Mucosa of descending colon (tissue), 3 donors: Measurements from ENCODE around the gene MYL3. TPM values are rescaled to one million over a fixed set of nuclear protein-coding genes. Genes with fewer than 3 reads are reported as not detected.

Experiments used
- ATAC-seq: fragments of 200-7000 bp; cut with Tn5 transposase; one replicate; pipeline ENCODE4 v1.9.1; 2020; ENCODE audit warnings: mild to moderate bottlenecking, moderate library complexity
- DNase-seq, 3 donors: peaks; one replicate each; pipeline ENCODE4 v3.0.0-alpha.2; 2020
- H3K36me3 ChIP-seq: fragments of 200-600 bp; one replicate; pipeline ENCODE4 v1.8.0; 2021; ENCODE audit warnings: low read depth, mild to moderate bottlenecking
- H3K4me1 ChIP-seq: fragments of 200-600 bp; one replicate; pipeline ENCODE4 v1.8.0; 2021; ENCODE audit warnings: low read depth, mild to moderate bottlenecking
- H3K4me3 ChIP-seq: fragments of 200-600 bp; one replicate; pipeline ENCODE4 v1.8.0; 2021; ENCODE audit warnings: mild to moderate bottlenecking
- H3K9me3 ChIP-seq: fragments of 200-600 bp; one replicate; pipeline ENCODE4 v1.8.0; 2021; ENCODE audit warnings: mild to moderate bottlenecking
- CTCF ChIP-seq: fragments of 200-600 bp; IDR thresholded peaks from one replicate; pipeline ENCODE4 v1.8.0; 2022; ENCODE audit warnings: antibody characterized with exemption, mild to moderate bottlenecking
- intact Hi-C, 2 donors: fragments of 100-400 bp; cut with DNase I in 1 of 2; cut with micrococcal nuclease in 1 of 2; formaldehyde crosslinking; loops; one replicate each; pipeline versions ENCODE4 v1.11.0 to v1.11.1; 2022; cut with DNase I, micrococcal nuclease
- total RNA-seq, 3 donors: library from RNA; stranded (reverse); fragmentation: NEBNext Ultra II Directional in 2 of 3; extraction: Animal tissue kit (Norgen Biotek cat#: 25700) in 2 of 3; gene quantifications; one replicate each; pipeline versions ENCODE4 v1.2.1 to v1.2.4, GENCODE V29; 2021 to 2023
- donor health status: DM: no; HTN: no; CAD: no; lungs with moderate emphysema.
- donor health status: DM: no; HTN: no; CAD: no.
- donor health status: DM: no; HTN: yes; CAD: no.

The MYL3 gene
- total RNA-seq, 3 donors from 2014 or later = 0.32 to 3.1 (median 1.2) TPM

GRCh38 chr3:46881596-46882376 lies 18.5 kb upstream of the MYL3 start:
- H3K4me1 ChIP-seq = peaks cover 5% of the 10 kb centered on the region
- DNase-seq (peak in 1 of 3 donors; percentile 17), ATAC-seq (peak; percentile 25)
- peak overlapping the region; percentile 11 for H3K4me3 ChIP-seq
- intact Hi-C loops = no loop called here
- H3K9me3 ChIP-seq = no peaks in the 10 kb centered on the region
- no peaks in the 10 kb centered on the region for H3K36me3 ChIP-seq
- TF ChIP-seq CTCF = no peak

- Histone ChIP-seq H3K9me3 (no peaks in the 10 kb centered on the region), H3K36me3 (no peaks in the 10 kb centered on the region), H3K4me1 (peaks cover 5% of the 10 kb centered on the region), H3K4me3 (no peak overlapping the region)
- intact Hi-C loops = no loop called here
- DNase-seq = no peak
- no peak for TF ChIP-seq CTCF
- no peak for ATAC-seq
Measured at GRCh38 chr3:46880884-46881595, 17.8 kb upstream of the MYL3 start.

GRCh38 chr3:46878781-46879436 lies 15.7 kb upstream of the MYL3 start:
- Histone ChIP-seq H3K4me3 (no peak overlapping the region), H3K36me3 (no peaks in the 10 kb centered on the region), H3K4me1 (peaks cover 5% of the 10 kb centered on the region), H3K9me3 (no peaks in the 10 kb centered on the region)
- no peak for DNase-seq
- no peak for TF ChIP-seq CTCF
- no peak for ATAC-seq
- intact Hi-C loops = no loop called here

GRCh38 chr3:46877406-46878125 lies 14.3 kb upstream of the MYL3 start, which contains the start of gene PTH1R:
Gene PTH1R (plus strand): TSS chr3:46877721. CDS start chr3:46883560, 5,839 bp downstream.
- Histone ChIP-seq H3K36me3 (no peaks in the 10 kb centered on the region), H3K4me3 (no peak within 1 kb of the TSS), H3K9me3 (no peaks in the 10 kb centered on the region), H3K4me1 (peaks cover 1% of the 10 kb centered on the region)
- intact Hi-C loops = no loop called here
- TF ChIP-seq CTCF = no peak
- ATAC-seq (no peak), DNase-seq (no peak)
